B cell (primary cell): Measurements from ENCODE around the gene ACBD4. TPM values are rescaled to one million over a fixed set of nuclear protein-coding genes. Genes with fewer than 3 reads are reported as not detected.

Experiments
- ATAC-seq: fragments of 200-7000 bp; cut with Tn5 transposase; one replicate; pipeline ENCODE4 v1.10.0; 2021; ENCODE audit warnings: low read depth, mild to moderate bottlenecking, moderate number of reproducible peaks, moderate library complexity
- CTCF ChIA-PET: fragments of 350-600 bp; sonication (Branson Sonifier 250); formaldehyde crosslinking; loops from one replicate; lab custom pipeline; 2021; ENCODE audit warnings: antibody characterized with exemption, inconsistent platforms; lab: Charles Lee
- POLR2A ChIA-PET: fragments of 350-600 bp; sonication (Branson Sonifier 250); formaldehyde crosslinking; loops from one replicate; lab custom pipeline; 2021; ENCODE audit warnings: antibody characterized with exemption; lab: Charles Lee
- DNase-seq: peaks from one replicate; pipeline ENCODE4 v3.0.0; 2013
- H2AFZ ChIP-seq: 2 replicates; pipeline ENCODE4 v1.6.1; 2012; ENCODE audit warnings: mild to moderate bottlenecking, low read depth, low read length; ENCODE audit not compliant: insufficient read depth, poor library complexity, severe bottlenecking
- H3K27ac ChIP-seq, 2 donors: 1 replicate in 1 of 2; 2 replicates in 1 of 2; pipeline ENCODE4 v1.5.1; 2012 to 2013; ENCODE audit warnings: low read length in 2 of 2, mild to moderate bottlenecking in 2 of 2, moderate library complexity in 1 of 2
- H3K27me3 ChIP-seq, 4 experiments: fragments of 200-600 bp in 1 of 4; sonication (generic) in 1 of 4; replicated peaks in 1 of 4; 1 replicate in 2 of 4; 2 replicates in 2 of 4; pipeline versions ENCODE4 v1.6.1 to v1.7.0; 2013 to 2016; ENCODE audit warnings: low read length in 3 of 4, mild to moderate bottlenecking in 2 of 4, mixed read lengths in 1 of 4, moderate library complexity in 1 of 4; ENCODE audit not compliant: insufficient read depth in 4 of 4, control insufficient read depth in 3 of 4; ENCODE audit errors: control extremely low read depth in 1 of 4
- H3K36me3 ChIP-seq, 2 experiments: replicated peaks in 1 of 2; 1 replicate in 1 of 2; 2 replicates in 1 of 2; pipeline versions ENCODE4 v1.6.1 to v1.7.1; 2013; ENCODE audit warnings: low read length in 1 of 2; ENCODE audit not compliant: insufficient read depth in 2 of 2, control insufficient read depth in 1 of 2; ENCODE audit errors: control extremely low read depth in 1 of 2, extremely low read depth in 1 of 2
- H3K4me1 ChIP-seq, 2 donors: fragments of 200-600 bp in 1 of 2; sonication (generic) in 1 of 2; 1 replicate in 1 of 2; 2 replicates in 1 of 2; pipeline versions ENCODE4 v1.5.1 to v1.6.1; 2013 to 2017; ENCODE audit warnings: low read length in 2 of 2; ENCODE audit not compliant: control insufficient read depth in 2 of 2, insufficient read depth in 2 of 2
- H3K4me2 ChIP-seq: replicated peaks from 2 replicates; pipeline ENCODE3; 2012; ENCODE audit warnings: mild to moderate bottlenecking, low read depth, low read length; ENCODE audit not compliant: poor library complexity, severe bottlenecking
- H3K4me3 ChIP-seq, 5 experiments: fragments of 200-600 bp in 1 of 5; sonication (generic) in 1 of 5; 1 replicate in 3 of 5; 2 replicates in 2 of 5; pipeline versions ENCODE4 v1.5.1 to v1.7.0; 2011 to 2016; ENCODE audit warnings: low read length in 4 of 5, mild to moderate bottlenecking in 4 of 5, low read depth in 2 of 5, control low read depth in 1 of 5, moderate library complexity in 1 of 5; ENCODE audit not compliant: insufficient read depth in 1 of 5; ENCODE audit errors: control extremely low read depth in 1 of 5, extremely low read depth in 1 of 5
- H3K79me2 ChIP-seq: fragments of 200-600 bp; sonication (generic); one replicate; pipeline ENCODE4 v1.6.0; 2016; ENCODE audit warnings: low read length; ENCODE audit not compliant: control insufficient read depth, insufficient read depth
- H3K9ac ChIP-seq: fragments of 200-600 bp; sonication (generic); 2 replicates; pipeline ENCODE4 v1.6.1; 2017; ENCODE audit warnings: mild to moderate bottlenecking, low read length, moderate library complexity
- H3K9me3 ChIP-seq, 3 donors: one replicate each; pipeline versions ENCODE4 v1.6.1 to v1.7.1; 2013; ENCODE audit warnings: low read length in 2 of 3; ENCODE audit not compliant: control insufficient read depth in 2 of 3, insufficient read depth in 1 of 3; ENCODE audit errors: control extremely low read depth in 1 of 3
- H4K20me1 ChIP-seq: 2 replicates; pipeline ENCODE4 v1.6.0; 2012; ENCODE audit warnings: mild to moderate bottlenecking, low read length; ENCODE audit not compliant: insufficient read depth, control insufficient read depth, poor library complexity, severe bottlenecking
- H3K27ac Mint-ChIP-seq: one replicate; pipeline ENCODE4 v1.8.0; 2021; ENCODE audit warnings: mixed read lengths
- H3K27me3 Mint-ChIP-seq: one replicate; pipeline ENCODE4 v1.8.0; 2021; ENCODE audit warnings: mixed read lengths
- H3K4me1 Mint-ChIP-seq: one replicate; pipeline ENCODE4 v1.8.0; 2021; ENCODE audit warnings: mixed read lengths
- H3K4me3 Mint-ChIP-seq: one replicate; pipeline ENCODE4 v1.8.0; 2021; ENCODE audit warnings: mixed read lengths
- H3K9me3 Mint-ChIP-seq: one replicate; pipeline ENCODE4 v1.8.0; 2022; ENCODE audit warnings: mixed read lengths; ENCODE audit not compliant: insufficient read depth
- EZH2 ChIP-seq: IDR thresholded peaks from 2 replicates; pipeline ENCODE4 v1.6.1; 2012; ENCODE audit warnings: borderline replicate concordance, low read depth, mild to moderate bottlenecking, moderate library complexity, low read length; ENCODE audit not compliant: insufficient read depth, poor library complexity, severe bottlenecking
- WGBS: methylation state at CpG from one replicate; pipeline ENCODE4 v1.1.5; 2013; ENCODE audit warnings: missing lambda C conversion rate; ENCODE audit not compliant: insufficient coverage; 5-methylcytosine and 5-hydroxymethylcytosine counted together
- intact Hi-C: fragments of 100-400 bp; cut with micrococcal nuclease; formaldehyde crosslinking; loops from one replicate; pipeline ENCODE4 v1.10.0; 2022
- polyA plus RNA-seq: library from polyadenylated mRNA; depleted of rRNA; stranded (reverse); fragments of >200 nt; gene quantifications from 2 replicates; pipeline ENCODE4 v1.2.3, GENCODE V29; 2012
- total RNA-seq, 2 donors: library from RNA; stranded (reverse); fragments of 120-200 nt in 1 of 2; gene quantifications; 1 replicate in 1 of 2; 2 replicates in 1 of 2; pipeline versions ENCODE4 v1.2.3 to v1.2.4, GENCODE V29; 2013 to 2022
- TF ChIP-seq, protein P1 (sequence below): fragments of 200-600 bp; IDR thresholded peaks from one replicate; pipeline ENCODE4 v1.8.0; 2022; ENCODE audit warnings: antibody characterized with exemption, mild to moderate bottlenecking

Gene ACBD4
- total and polyA plus RNA-seq, 2 donors (not counting 1 experiment from before 2014, with no cell fraction given), result 36.8 to 39.4 TPM

GRCh38 chr17:45120558-45120957 lies 14.9 kb upstream of the ACBD4 start:
- no peak overlapping the region for H3K27ac ChIP-seq
- H4K20me1 ChIP-seq, result no peaks in the 10 kb centered on the region
- no peaks in the 10 kb centered on the region for H3K36me3 ChIP-seq
- no peak overlapping the region for H3K4me2 ChIP-seq
- Mint-ChIP-seq H3K9me3 (no peaks in the 10 kb centered on the region), H3K4me3 (no peak overlapping the region), H3K27ac (no peak overlapping the region), H3K4me1 (no peaks in the 10 kb centered on the region), H3K27me3 (peaks cover 5% of the 10 kb centered on the region)
- DNase-seq (no peak), ATAC-seq (no peak)
- TF ChIP-seq, protein P1, sequence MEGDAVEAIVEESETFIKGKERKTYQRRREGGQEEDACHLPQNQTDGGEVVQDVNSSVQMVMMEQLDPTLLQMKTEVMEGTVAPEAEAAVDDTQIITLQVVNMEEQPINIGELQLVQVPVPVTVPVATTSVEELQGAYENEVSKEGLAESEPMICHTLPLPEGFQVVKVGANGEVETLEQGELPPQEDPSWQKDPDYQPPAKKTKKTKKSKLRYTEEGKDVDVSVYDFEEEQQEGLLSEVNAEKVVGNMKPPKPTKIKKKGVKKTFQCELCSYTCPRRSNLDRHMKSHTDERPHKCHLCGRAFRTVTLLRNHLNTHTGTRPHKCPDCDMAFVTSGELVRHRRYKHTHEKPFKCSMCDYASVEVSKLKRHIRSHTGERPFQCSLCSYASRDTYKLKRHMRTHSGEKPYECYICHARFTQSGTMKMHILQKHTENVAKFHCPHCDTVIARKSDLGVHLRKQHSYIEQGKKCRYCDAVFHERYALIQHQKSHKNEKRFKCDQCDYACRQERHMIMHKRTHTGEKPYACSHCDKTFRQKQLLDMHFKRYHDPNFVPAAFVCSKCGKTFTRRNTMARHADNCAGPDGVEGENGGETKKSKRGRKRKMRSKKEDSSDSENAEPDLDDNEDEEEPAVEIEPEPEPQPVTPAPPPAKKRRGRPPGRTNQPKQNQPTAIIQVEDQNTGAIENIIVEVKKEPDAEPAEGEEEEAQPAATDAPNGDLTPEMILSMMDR, result no peak
- no peak for TF ChIP-seq EZH2
- H2AFZ ChIP-seq, result no peak overlapping the region
- 74% methylated on average over 22 of the region's 22 CpGs for WGBS
- no peak overlapping the region for H3K9ac ChIP-seq
- ChIA-PET POLR2A (no interaction called here), CTCF (no interaction called here)
- no peaks in the 10 kb centered on the region for H3K79me2 ChIP-seq
- intact Hi-C loops, result no loop called here
- H3K4me3 ChIP-seq, result no peak overlapping the region
- peaks cover 0 to 7% (median 0%) of the 10 kb centered on the region in 4 experiments for H3K27me3 ChIP-seq
- H3K4me1 ChIP-seq, result no peaks in the 10 kb centered on the region
- H3K9me3 ChIP-seq, result no peaks in the 10 kb centered on the region

- ATAC-seq, result no peak
- no peak overlapping the region for H2AFZ ChIP-seq
- Mint-ChIP-seq H3K4me3 (no peak overlapping the region), H3K4me1 (no peaks in the 10 kb centered on the region), H3K27ac (no peak overlapping the region), H3K9me3 (no peaks in the 10 kb centered on the region), H3K27me3 (peaks cover 5% of the 10 kb centered on the region)
- no peaks in the 10 kb centered on the region for H3K36me3 ChIP-seq
- H3K4me3 ChIP-seq, result no peak overlapping the region
- no peak overlapping the region for H3K27ac ChIP-seq
- no peaks in the 10 kb centered on the region for H3K4me1 ChIP-seq
- no peaks in the 10 kb centered on the region for H3K79me2 ChIP-seq
- H3K9ac ChIP-seq, result no peak overlapping the region
- ChIA-PET POLR2A (no interaction called here), CTCF (no interaction called here)
- no peak for TF ChIP-seq EZH2
- TF ChIP-seq, protein P1, result no peak
- peaks cover 0 to 7% (median 0%) of the 10 kb centered on the region in 4 experiments for H3K27me3 ChIP-seq
- H3K9me3 ChIP-seq, result no peaks in the 10 kb centered on the region
- DNase-seq, result no peak
- no peaks in the 10 kb centered on the region for H4K20me1 ChIP-seq
- intact Hi-C loops, result no loop called here
- WGBS, result 33% methylated on average over 45 of the region's 45 CpGs
- no peak overlapping the region for H3K4me2 ChIP-seq
Measured at GRCh38 chr17:45121055-45121454, 14.4 kb upstream of the ACBD4 start.
